Keratinocyte (primary cell): Measurements from ENCODE around the gene PJA2.

Experiments used
- EZH2 ChIP-seq: IDR thresholded peaks from one replicate; pipeline ENCODE4 v1.6.1; 2012; ENCODE audit warnings: inconsistent platforms, mild to moderate bottlenecking, low read length, moderate library complexity
- TF ChIP-seq, protein P1 (sequence below), 3 experiments: IDR thresholded peaks in 1 of 3; conservative IDR thresholded peaks in 1 of 3; optimal IDR thresholded peaks in 1 of 3; 2 replicates in 2 of 3; 3 replicates in 1 of 3; pipeline versions ENCODE3 to v1.5.1; 2011; ENCODE audit warnings: low read length in 3 of 3, mild to moderate bottlenecking in 3 of 3, moderate library complexity in 2 of 3, control low read depth in 1 of 3, inconsistent platforms in 1 of 3; ENCODE audit not compliant: insufficient read depth in 2 of 3; ENCODE audit errors: extremely low read depth in 1 of 3

DNA sequence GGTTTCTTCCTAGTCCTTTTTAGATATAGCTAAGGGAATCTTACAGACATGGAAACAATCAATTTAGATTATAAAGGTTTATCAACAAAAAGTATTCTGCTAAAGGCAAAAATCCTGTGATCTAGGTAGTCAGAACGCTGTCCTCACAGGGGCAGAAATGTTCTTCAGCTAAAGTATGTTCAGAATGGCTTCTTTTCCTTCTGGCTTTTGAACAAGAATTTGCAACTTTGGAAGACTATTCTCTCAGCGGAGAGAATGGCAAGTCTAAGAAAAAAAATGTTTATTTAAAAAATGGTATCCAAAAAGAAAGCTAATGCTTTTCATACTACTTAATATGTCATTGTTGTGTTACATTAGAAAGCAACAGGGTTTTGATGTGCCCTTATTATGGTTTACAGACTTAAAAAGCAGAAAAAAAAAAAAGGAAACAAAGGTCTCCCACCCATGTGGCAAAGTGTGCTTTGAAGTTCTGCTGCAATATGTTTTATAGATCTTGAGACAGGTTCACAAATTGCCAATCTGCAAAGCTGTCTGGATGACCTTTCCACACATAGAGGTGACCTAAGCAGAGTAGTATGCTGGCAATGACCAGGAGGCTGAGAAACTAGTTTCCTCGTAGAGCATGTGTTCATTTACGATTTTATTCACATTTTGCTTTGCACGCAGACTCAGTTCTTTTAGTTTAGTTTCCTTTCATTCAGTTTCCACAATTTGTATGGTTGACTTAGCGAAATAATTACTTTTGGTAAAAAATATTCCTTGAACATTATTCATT, 45.1 kb upstream of the PJA2 start:
- TF ChIP-seq, protein P1, sequence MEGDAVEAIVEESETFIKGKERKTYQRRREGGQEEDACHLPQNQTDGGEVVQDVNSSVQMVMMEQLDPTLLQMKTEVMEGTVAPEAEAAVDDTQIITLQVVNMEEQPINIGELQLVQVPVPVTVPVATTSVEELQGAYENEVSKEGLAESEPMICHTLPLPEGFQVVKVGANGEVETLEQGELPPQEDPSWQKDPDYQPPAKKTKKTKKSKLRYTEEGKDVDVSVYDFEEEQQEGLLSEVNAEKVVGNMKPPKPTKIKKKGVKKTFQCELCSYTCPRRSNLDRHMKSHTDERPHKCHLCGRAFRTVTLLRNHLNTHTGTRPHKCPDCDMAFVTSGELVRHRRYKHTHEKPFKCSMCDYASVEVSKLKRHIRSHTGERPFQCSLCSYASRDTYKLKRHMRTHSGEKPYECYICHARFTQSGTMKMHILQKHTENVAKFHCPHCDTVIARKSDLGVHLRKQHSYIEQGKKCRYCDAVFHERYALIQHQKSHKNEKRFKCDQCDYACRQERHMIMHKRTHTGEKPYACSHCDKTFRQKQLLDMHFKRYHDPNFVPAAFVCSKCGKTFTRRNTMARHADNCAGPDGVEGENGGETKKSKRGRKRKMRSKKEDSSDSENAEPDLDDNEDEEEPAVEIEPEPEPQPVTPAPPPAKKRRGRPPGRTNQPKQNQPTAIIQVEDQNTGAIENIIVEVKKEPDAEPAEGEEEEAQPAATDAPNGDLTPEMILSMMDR (optimal IDR thresholded peaks at IDR 0.05 in 1 of 3, IDR thresholded peaks at IDR 0.05 in 1 of 3, conservative IDR thresholded peaks at IDR 0.05 in 1 of 3; ENCODE audit: extremely low read depth in 1 of 3, insufficient read depth in 2 of 3, low read length in 3 of 3), result no peak
- no peak for TF ChIP-seq EZH2
